IPS DF 6.9 (cell line): ENCODE results near the gene SORCS2.

Experiments used
- DNase-seq: peaks from one replicate; pipeline ENCODE4 v3.0.0-alpha.2; 2013; ENCODE audit warnings: low read depth, low spot score
- H3K27ac ChIP-seq: one replicate; pipeline ENCODE4 v1.5.1; 2013; ENCODE audit warnings: low read length, control low read depth
- H3K27me3 ChIP-seq: 2 replicates; pipeline ENCODE4 v1.6.1; 2013; ENCODE audit warnings: mild to moderate bottlenecking, low read length; ENCODE audit not compliant: control insufficient read depth, insufficient read depth
- H3K36me3 ChIP-seq: 2 replicates; pipeline ENCODE4 v1.6.1; 2013; ENCODE audit warnings: low read length; ENCODE audit not compliant: control insufficient read depth, insufficient read depth
- H3K4me1 ChIP-seq: 2 replicates; pipeline ENCODE4 v1.6.1; 2013; ENCODE audit warnings: low read length; ENCODE audit not compliant: control insufficient read depth, insufficient read depth
- H3K4me3 ChIP-seq: 2 replicates; pipeline ENCODE4 v1.5.1; 2013; ENCODE audit warnings: mild to moderate bottlenecking, low read length
- H3K9me3 ChIP-seq: 2 replicates; pipeline ENCODE4 v1.6.1; 2013; ENCODE audit warnings: low read length, inconsistent platforms; ENCODE audit not compliant: control insufficient read depth, insufficient read depth
- WGBS: extraction: QIAGEN DNeasy Blood & Tissue Kit; methylation state at CpG from one replicate; pipeline ENCODE4 v1.1.7; 2013; ENCODE audit warnings: mixed read lengths, missing lambda C conversion rate; ENCODE audit not compliant: insufficient read length, insufficient coverage; 5-methylcytosine and 5-hydroxymethylcytosine counted together

SORCS2 gene

GRCh38 chr4:7515390-7515902 lies 323.1 kb downstream of the SORCS2 start:
- peaks cover 1% of the 10 kb centered on the region; the same call in 1 of the 2 replicates for H3K4me1 ChIP-seq
- H3K27ac ChIP-seq = no peak overlapping the region
- DNase-seq = no peak
- H3K27me3 ChIP-seq = no peaks in the 10 kb centered on the region
- H3K4me3 ChIP-seq = no peak overlapping the region
- WGBS = no CpG with 5 or more reads among the region's 14 CpGs
- H3K9me3 ChIP-seq = no peaks in the 10 kb centered on the region
- H3K36me3 ChIP-seq = no peaks in the 10 kb centered on the region

- Histone ChIP-seq H3K9me3 (no peaks in the 10 kb centered on the region), H3K4me3 (no peak overlapping the region), H3K4me1 (peaks cover 1% of the 10 kb centered on the region; the same call in 1 of the 2 replicates), H3K27me3 (no peaks in the 10 kb centered on the region), H3K36me3 (no peaks in the 10 kb centered on the region), H3K27ac (no peak overlapping the region)
- WGBS = no CpG with 5 or more reads among the region's 16 CpGs
- DNase-seq = no peak
Measured at GRCh38 chr4:7516096-7516772, 323.9 kb downstream of the SORCS2 start.

GRCh38 chr4:7516773-7517144 lies 324.4 kb downstream of the SORCS2 start:
- Histone ChIP-seq H3K27ac (no peak overlapping the region), H3K4me3 (no peak overlapping the region), H3K36me3 (no peaks in the 10 kb centered on the region), H3K4me1 (peaks cover under 1% of the 10 kb centered on the region; the same call in 1 of the 2 replicates), H3K9me3 (no peaks in the 10 kb centered on the region), H3K27me3 (no peaks in the 10 kb centered on the region)
- no CpG with 5 or more reads among the region's 12 CpGs for WGBS
- no peak for DNase-seq

GRCh38 chr4:7518871-7519637 lies 326.7 kb downstream of the SORCS2 start:
- no peaks in the 10 kb centered on the region; the same call in 1 of the 2 replicates for H3K4me1 ChIP-seq

GRCh38 chr4:7519638-7520376 lies 327.5 kb downstream of the SORCS2 start:
- Histone ChIP-seq H3K27ac (no peak overlapping the region), H3K9me3 (no peaks in the 10 kb centered on the region), H3K4me1 (no peaks in the 10 kb centered on the region; the same call in 1 of the 2 replicates), H3K4me3 (no peak overlapping the region), H3K36me3 (no peaks in the 10 kb centered on the region), H3K27me3 (no peaks in the 10 kb centered on the region)
- DNase-seq = no peak
- no CpG with 5 or more reads among the region's 19 CpGs for WGBS

More at GRCh38 chr4:7518871-7519637, 326.7 kb downstream of the SORCS2 start:
- no peak overlapping the region for H3K27ac ChIP-seq
- H3K27me3 ChIP-seq = no peaks in the 10 kb centered on the region
- no CpG with 5 or more reads among the region's 24 CpGs for WGBS
- H3K4me3 ChIP-seq = no peak overlapping the region
- no peaks in the 10 kb centered on the region for H3K36me3 ChIP-seq
- no peak for DNase-seq
- no peaks in the 10 kb centered on the region for H3K9me3 ChIP-seq

- Histone ChIP-seq H3K4me3 (no peak overlapping the region), H3K36me3 (no peaks in the 10 kb centered on the region), H3K27ac (no peak overlapping the region), H3K27me3 (no peaks in the 10 kb centered on the region), H3K9me3 (no peaks in the 10 kb centered on the region), H3K4me1 (no peaks in the 10 kb centered on the region)
- no peak for DNase-seq
- whole genome bisulfite sequencing = no CpG with 5 or more reads among the region's 6 CpGs
Measured at GRCh38 chr4:7521666-7522065, 329.3 kb downstream of the SORCS2 start.

- WGBS = no CpG with 5 or more reads among the region's 6 CpGs
- Histone ChIP-seq H3K4me3 (no peak overlapping the region), H3K27ac (no peak overlapping the region)
Measured at GRCh38 chr4:7522452-7523220, 330.3 kb downstream of the SORCS2 start.

GRCh38 chr4:7523526-7523925 lies 331.2 kb downstream of the SORCS2 start:
- Histone ChIP-seq H3K27me3 (no peaks in the 10 kb centered on the region), H3K36me3 (no peaks in the 10 kb centered on the region), H3K27ac (no peak overlapping the region), H3K4me1 (no peaks in the 10 kb centered on the region), H3K9me3 (no peaks in the 10 kb centered on the region), H3K4me3 (no peak overlapping the region)
- no peak for DNase-seq
- WGBS = no CpG with 5 or more reads among the region's 12 CpGs

More at GRCh38 chr4:7522452-7523220, 330.3 kb downstream of the SORCS2 start:
- H3K4me1 ChIP-seq = no peaks in the 10 kb centered on the region
- DNase-seq = no peak
- no peaks in the 10 kb centered on the region for H3K36me3 ChIP-seq
- H3K27me3 ChIP-seq = no peaks in the 10 kb centered on the region
- H3K9me3 ChIP-seq = no peaks in the 10 kb centered on the region

- DNase-seq = no peak
- Histone ChIP-seq H3K4me3 (no peak overlapping the region), H3K36me3 (no peaks in the 10 kb centered on the region), H3K4me1 (no peaks in the 10 kb centered on the region), H3K27me3 (no peaks in the 10 kb centered on the region), H3K27ac (no peak overlapping the region), H3K9me3 (no peaks in the 10 kb centered on the region)
- WGBS = no CpG with 5 or more reads among the region's 12 CpGs
Measured at GRCh38 chr4:7524064-7524682, 331.8 kb downstream of the SORCS2 start.
